ENCODE data around the gene SSH2. TPM values are rescaled to one million over a fixed set of nuclear protein-coding genes. Genes with fewer than 3 reads are reported as not detected.

SSH2 gene
- total and polyA plus RNA-seq, 2 of the 13 experiments (the other 11 are each of a cell fraction or from before 2014, with no cell fraction given) = 6.0 to 6.4 TPM

DNA sequence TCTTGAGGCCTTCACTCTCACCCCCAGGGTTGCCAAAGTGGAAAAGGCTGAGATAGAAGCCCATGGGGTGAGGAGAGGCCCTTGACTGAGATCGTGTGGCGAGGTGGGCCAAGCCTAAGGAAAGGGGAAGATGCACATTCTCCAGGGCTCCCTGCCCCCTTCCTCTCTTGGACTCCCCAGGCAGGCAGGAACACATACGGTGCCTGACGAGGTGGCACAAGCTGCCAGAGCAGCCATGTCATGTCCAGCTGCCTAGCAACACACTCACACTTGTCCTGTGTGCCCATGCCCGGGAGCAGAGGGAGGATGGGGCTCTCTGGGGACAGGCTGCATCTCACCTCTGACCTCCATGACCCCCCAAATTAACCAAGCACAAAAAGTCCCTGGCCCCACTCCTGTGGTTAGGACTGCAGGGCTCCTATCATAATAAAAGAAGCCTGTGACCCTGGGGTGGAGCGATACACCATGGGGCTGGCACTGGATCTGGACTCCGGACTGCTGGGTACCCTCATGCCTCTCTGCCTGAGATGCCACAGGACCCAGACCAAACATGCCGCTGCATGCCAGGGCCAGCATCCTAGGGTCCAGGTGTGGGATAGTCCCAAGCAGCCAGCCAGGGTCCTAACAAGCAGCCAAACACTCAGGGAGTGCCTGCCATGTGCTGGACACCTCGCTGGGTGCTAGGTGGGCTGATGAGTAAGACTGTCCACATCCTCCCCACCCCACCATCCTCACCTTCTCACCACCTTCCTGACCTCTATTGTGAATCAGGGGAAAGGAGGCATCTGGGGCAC is 343.2 kb downstream of the SSH2 start:
- peaks cover under 1 to 1% of the 10 kb centered on the region in 2 experiments; a peak in 2 of 5 replicates for H3K36me3 ChIP-seq (replicated peaks in 1 of 2; ENCODE audit: control insufficient read depth in 1 of 2, insufficient read depth in 2 of 2, low read length in 2 of 2)
- intact Hi-C loops (cut with micrococcal nuclease; ENCODE audit: unreplicated experiment) (no loop called here), in situ Hi-C loops (cut with HindIII; ENCODE audit: extremely low pct_ligation_motif_present, low pct_unique_long_range_greater_than_20kb) (no loop called here)
- TF ChIP-seq ZNF350 (CRISPR knock-in tag; IDR thresholded peaks at IDR 0.05; ENCODE audit: borderline replicate concordance, low read depth) (no peak), ZNF773 (CRISPR knock-in tag; IDR thresholded peaks at IDR 0.05; ENCODE audit: borderline replicate concordance) (no peak), SMARCC2 (IDR thresholded peaks at IDR 0.05) (no peak), ONECUT2 (CRISPR knock-in tag; IDR thresholded peaks at IDR 0.05) (no peak), HDAC6 (IDR thresholded peaks at IDR 0.05; ENCODE audit: low read depth, low read length) (no peak), FOXO1 (CRISPR knock-in tag; IDR thresholded peaks at IDR 0.05) (no peak), NFATC3 (CRISPR knock-in tag; IDR thresholded peaks at IDR 0.05) (no peak), HNF4G (IDR thresholded peaks at IDR 0.05; ENCODE audit: borderline replicate concordance, low read depth, low read length) (no peak), HNF4G (CRISPR knock-in tag; IDR thresholded peaks at IDR 0.05; ENCODE audit: borderline replicate concordance, low read depth) (no peak), FOXA3 (CRISPR knock-in tag; IDR thresholded peaks at IDR 0.05) (no peak)
- TF ChIP-seq, protein P1, sequence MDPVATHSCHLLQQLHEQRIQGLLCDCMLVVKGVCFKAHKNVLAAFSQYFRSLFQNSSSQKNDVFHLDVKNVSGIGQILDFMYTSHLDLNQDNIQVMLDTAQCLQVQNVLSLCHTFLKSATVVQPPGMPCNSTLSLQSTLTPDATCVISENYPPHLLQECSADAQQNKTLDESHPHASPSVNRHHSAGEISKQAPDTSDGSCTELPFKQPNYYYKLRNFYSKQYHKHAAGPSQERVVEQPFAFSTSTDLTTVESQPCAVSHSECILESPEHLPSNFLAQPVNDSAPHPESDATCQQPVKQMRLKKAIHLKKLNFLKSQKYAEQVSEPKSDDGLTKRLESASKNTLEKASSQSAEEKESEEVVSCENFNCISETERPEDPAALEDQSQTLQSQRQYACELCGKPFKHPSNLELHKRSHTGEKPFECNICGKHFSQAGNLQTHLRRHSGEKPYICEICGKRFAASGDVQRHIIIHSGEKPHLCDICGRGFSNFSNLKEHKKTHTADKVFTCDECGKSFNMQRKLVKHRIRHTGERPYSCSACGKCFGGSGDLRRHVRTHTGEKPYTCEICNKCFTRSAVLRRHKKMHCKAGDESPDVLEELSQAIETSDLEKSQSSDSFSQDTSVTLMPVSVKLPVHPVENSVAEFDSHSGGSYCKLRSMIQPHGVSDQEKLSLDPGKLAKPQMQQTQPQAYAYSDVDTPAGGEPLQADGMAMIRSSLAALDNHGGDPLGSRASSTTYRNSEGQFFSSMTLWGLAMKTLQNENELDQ (CRISPR knock-in tag; IDR thresholded peaks at IDR 0.05; ENCODE audit: borderline replicate concordance) = no peak
- TF ChIP-seq, protein P2, sequence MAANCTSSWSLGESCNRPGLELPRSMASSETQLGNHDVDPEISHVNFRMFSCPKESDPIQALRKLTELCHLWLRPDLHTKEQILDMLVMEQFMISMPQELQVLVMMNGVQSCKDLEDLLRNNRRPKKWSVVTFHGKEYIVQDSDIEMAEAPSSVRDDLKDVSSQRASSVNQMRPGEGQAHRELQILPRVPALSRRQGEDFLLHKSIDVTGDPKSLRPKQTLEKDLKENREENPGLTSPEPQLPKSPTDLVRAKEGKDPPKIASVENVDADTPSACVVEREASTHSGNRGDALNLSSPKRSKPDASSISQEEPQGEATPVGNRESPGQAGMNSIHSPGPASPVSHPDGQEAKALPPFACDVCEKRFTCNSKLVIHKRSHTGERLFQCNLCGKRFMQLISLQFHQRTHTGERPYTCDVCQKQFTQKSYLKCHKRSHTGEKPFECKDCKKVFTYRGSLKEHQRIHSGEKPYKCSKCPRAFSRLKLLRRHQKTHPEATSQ (CRISPR knock-in tag; IDR thresholded peaks at IDR 0.05; ENCODE audit: borderline replicate concordance) = no peak
- H3K79me2 ChIP-seq (ENCODE audit: insufficient read depth, low read length) = peaks cover 23% of the 10 kb centered on the region
- FAIRE-seq (no peak), ATAC-seq (no peak), DNase-seq (ENCODE audit: low spot score) (no peak)
- CTCF ChIA-PET (ENCODE audit: low intra/inter-chr PET ratio, low total read pairs) = no interaction called here
- H3K9me3 ChIP-seq (ENCODE audit: low read length) = no peaks in the 10 kb centered on the region
- no peak overlapping the region for H2AFZ ChIP-seq (ENCODE audit: low read length)
- H3K9ac ChIP-seq (ENCODE audit: insufficient read depth, low read depth, low read length) = no peak overlapping the region
- no TSS peak for BruUV-seq (replicated peaks)
- peaks cover 14% of the 10 kb centered on the region; the same call in 1 of the 2 replicates for H4K20me1 ChIP-seq (ENCODE audit: insufficient read depth, low read length)
- H3K27me3 ChIP-seq (ENCODE audit: control insufficient read depth in 1 of 2, insufficient read depth in 2 of 2, low read length in 2 of 2) = no peaks in the 10 kb centered on the region; a peak in 1 of 5 replicates
- H3K27ac ChIP-seq (ENCODE audit: extremely low read length, insufficient read depth, low read length) = no peak overlapping the region
- H3K4me1 ChIP-seq (ENCODE audit: insufficient read depth, low read length) = peaks cover 46% of the 10 kb centered on the region
- no peak overlapping the region for H3K4me3 ChIP-seq (replicated peaks in 1 of 3; ENCODE audit: insufficient read depth in 1 of 3, low read depth in 2 of 3, low read length in 3 of 3)
- 88% methylated on average over 4 of the region's 9 CpGs for WGBS (ENCODE audit: low lambda C conversion rate)
- peak overlapping the region; percentile 93; the same call in 1 of the 2 replicates for H3K4me2 ChIP-seq (ENCODE audit: low read depth, low read length)
- POLR2A ChIA-PET = interaction anchor here (1.5 to 2.0 kb wide), 2 partner anchors 12 to 21 kb away, joined by 4 to 11 read pairs; no protein-coding TSS in a partner anchor

Measured in HepG2 (cell line).